Measurements from ENCODE around the gene FZD8. TPM values are rescaled to one million over a fixed set of nuclear protein-coding genes. Genes with fewer than 3 reads are reported as not detected.

The FZD8 gene
- total RNA-seq, 1 donor from 2014 or later = 8.9 TPM

GRCh38 chr10:35633006-35633980 is 8.8 kb downstream of the FZD8 start:
- Mint-ChIP-seq H3K36me3 (ENCODE audit: unreplicated experiment) (no peaks in the 10 kb centered on the region), H3K4me3 (ENCODE audit: unreplicated experiment) (no peak overlapping the region), H3K9me3 (ENCODE audit: unreplicated experiment) (peaks cover 9% of the 10 kb centered on the region), H3K27me3 (ENCODE audit: unreplicated experiment) (peaks cover 6% of the 10 kb centered on the region), H3K27ac (ENCODE audit: unreplicated experiment) (no peak overlapping the region), H3K4me1 (ENCODE audit: low read depth, unreplicated experiment) (peaks cover 2% of the 10 kb centered on the region)
- no peak for TF ChIP-seq CTCF (IDR thresholded peaks at IDR 0.05; ENCODE audit: partially characterized antibody, unreplicated experiment)
- DNase-seq = no peak

- H3K36me3 Mint-ChIP-seq (ENCODE audit: unreplicated experiment) = no peaks in the 10 kb centered on the region
- no peak for TF ChIP-seq CTCF (IDR thresholded peaks at IDR 0.05; ENCODE audit: partially characterized antibody, unreplicated experiment)
- DNase-seq = no peak
- H3K27ac Mint-ChIP-seq (ENCODE audit: unreplicated experiment) = no peak overlapping the region
- peaks cover 9% of the 10 kb centered on the region for H3K9me3 Mint-ChIP-seq (ENCODE audit: unreplicated experiment)
- H3K27me3 Mint-ChIP-seq (ENCODE audit: unreplicated experiment) = peaks cover 6% of the 10 kb centered on the region
- no peak overlapping the region for H3K4me3 Mint-ChIP-seq (ENCODE audit: unreplicated experiment)
- no peaks in the 10 kb centered on the region for H3K4me1 Mint-ChIP-seq (ENCODE audit: low read depth, unreplicated experiment)
These were observed 10.1 kb downstream of the FZD8 start for GRCh38 chr10:35632027-35632426.

- Mint-ChIP-seq H3K36me3 (ENCODE audit: unreplicated experiment) (no peaks in the 10 kb centered on the region), H3K27me3 (ENCODE audit: unreplicated experiment) (peaks cover 6% of the 10 kb centered on the region), H3K4me1 (ENCODE audit: low read depth, unreplicated experiment) (no peaks in the 10 kb centered on the region), H3K4me3 (ENCODE audit: unreplicated experiment) (no peak overlapping the region), H3K9me3 (ENCODE audit: unreplicated experiment) (peaks cover 9% of the 10 kb centered on the region), H3K27ac (ENCODE audit: unreplicated experiment) (no peak overlapping the region)
- DNase-seq = no peak
- TF ChIP-seq CTCF (IDR thresholded peaks at IDR 0.05; ENCODE audit: partially characterized antibody, unreplicated experiment) = no peak
These were observed 10.7 kb downstream of the FZD8 start for GRCh38 chr10:35631404-35631803.

GRCh38 chr10:35626971-35627507 is 15.1 kb downstream of the FZD8 start:
- DNase-seq = no peak
- Mint-ChIP-seq H3K4me3 (ENCODE audit: unreplicated experiment) (no peak overlapping the region), H3K4me1 (ENCODE audit: low read depth, unreplicated experiment) (no peaks in the 10 kb centered on the region), H3K27ac (ENCODE audit: unreplicated experiment) (no peak overlapping the region), H3K36me3 (ENCODE audit: unreplicated experiment) (no peaks in the 10 kb centered on the region), H3K9me3 (ENCODE audit: unreplicated experiment) (peaks cover 4% of the 10 kb centered on the region), H3K27me3 (ENCODE audit: unreplicated experiment) (peaks cover 4% of the 10 kb centered on the region)
- TF ChIP-seq CTCF (IDR thresholded peaks at IDR 0.05; ENCODE audit: partially characterized antibody, unreplicated experiment) = no peak

- DNase-seq = no peak
- no peak overlapping the region for H3K27ac Mint-ChIP-seq (ENCODE audit: unreplicated experiment)
- TF ChIP-seq CTCF (IDR thresholded peaks at IDR 0.05; ENCODE audit: partially characterized antibody, unreplicated experiment) = no peak
- peaks cover 8% of the 10 kb centered on the region for H3K27me3 Mint-ChIP-seq (ENCODE audit: unreplicated experiment)
- peaks cover 10% of the 10 kb centered on the region for H3K36me3 Mint-ChIP-seq (ENCODE audit: unreplicated experiment)
- no peak overlapping the region for H3K4me3 Mint-ChIP-seq (ENCODE audit: unreplicated experiment)
- no peaks in the 10 kb centered on the region for H3K4me1 Mint-ChIP-seq (ENCODE audit: low read depth, unreplicated experiment)
- peaks cover 5% of the 10 kb centered on the region for H3K9me3 Mint-ChIP-seq (ENCODE audit: unreplicated experiment)
These were observed 27.8 kb downstream of the FZD8 start for GRCh38 chr10:35614312-35614711.
